HUES6 (cell line): ENCODE measurements around the gene PIK3R1.

ENCODE experiments used
- H3K27ac ChIP-seq: 2 replicates; pipeline ENCODE4 v1.7.0; 2013; ENCODE audit warnings: low read depth, mild to moderate bottlenecking, low read length, inconsistent platforms
- H3K27me3 ChIP-seq: 2 replicates; pipeline ENCODE4 v1.6.1; 2013; ENCODE audit warnings: low read length; ENCODE audit not compliant: control insufficient read depth, insufficient read depth
- H3K36me3 ChIP-seq: 2 replicates; pipeline ENCODE4 v1.6.1; 2013; ENCODE audit warnings: low read length; ENCODE audit not compliant: control insufficient read depth, insufficient read depth
- H3K4me1 ChIP-seq: 2 replicates; pipeline ENCODE4 v1.6.1; 2013; ENCODE audit warnings: low read length; ENCODE audit not compliant: control insufficient read depth, insufficient read depth
- H3K4me3 ChIP-seq: 2 replicates; pipeline ENCODE4 v1.5.1; 2013; ENCODE audit warnings: low read depth, low read length
- H3K9ac ChIP-seq: one replicate; pipeline ENCODE4 v1.6.1; 2013; ENCODE audit warnings: mild to moderate bottlenecking, low read length
- H3K9me3 ChIP-seq: 2 replicates; pipeline ENCODE4 v1.6.1; 2013; ENCODE audit warnings: low read depth, low read length; ENCODE audit not compliant: control insufficient read depth, insufficient read depth

PIK3R1 gene

GRCh38 chr5:68296895-68297294, 81.3 kb downstream of the PIK3R1 start:
- Histone ChIP-seq H3K36me3 (peaks cover 71% of the 10 kb centered on the region), H3K27ac (no peak overlapping the region), H3K9me3 (no peaks in the 10 kb centered on the region), H3K4me3 (no peak overlapping the region), H3K4me1 (no peaks in the 10 kb centered on the region), H3K9ac (no peak overlapping the region), H3K27me3 (no peaks in the 10 kb centered on the region)

- Histone ChIP-seq H3K36me3 (peaks cover 65% of the 10 kb centered on the region), H3K9ac (no peak overlapping the region), H3K27ac (no peak overlapping the region), H3K4me1 (no peaks in the 10 kb centered on the region), H3K9me3 (no peaks in the 10 kb centered on the region), H3K4me3 (no peak overlapping the region), H3K27me3 (no peaks in the 10 kb centered on the region)
These were observed 82.1 kb downstream of the PIK3R1 start for GRCh38 chr5:68297656-68298055.

DNA sequence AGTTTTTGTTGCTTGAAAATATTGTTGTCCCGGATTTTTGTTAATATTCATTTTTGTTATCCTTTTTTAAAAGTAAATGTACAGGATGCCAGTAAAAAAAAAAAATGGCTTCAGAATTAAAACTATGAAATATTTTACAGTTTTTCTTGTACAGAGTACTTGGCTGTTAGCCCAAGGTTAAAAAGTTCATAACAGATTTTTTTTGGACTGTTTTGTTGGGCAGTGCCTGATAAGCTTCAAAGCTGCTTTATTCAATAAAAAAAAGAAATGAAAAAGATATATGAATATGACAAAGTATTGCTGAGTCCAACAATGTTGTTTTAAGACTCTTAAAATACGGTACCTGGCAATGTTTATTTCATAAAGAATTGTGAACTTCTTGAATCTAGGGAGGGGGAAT, 82.9 kb downstream of the PIK3R1 start:
- Histone ChIP-seq H3K27me3 (no peaks in the 10 kb centered on the region), H3K36me3 (peaks cover 57% of the 10 kb centered on the region), H3K9ac (no peak overlapping the region), H3K27ac (no peak overlapping the region), H3K4me1 (no peaks in the 10 kb centered on the region), H3K4me3 (no peak overlapping the region), H3K9me3 (no peaks in the 10 kb centered on the region)

DNA sequence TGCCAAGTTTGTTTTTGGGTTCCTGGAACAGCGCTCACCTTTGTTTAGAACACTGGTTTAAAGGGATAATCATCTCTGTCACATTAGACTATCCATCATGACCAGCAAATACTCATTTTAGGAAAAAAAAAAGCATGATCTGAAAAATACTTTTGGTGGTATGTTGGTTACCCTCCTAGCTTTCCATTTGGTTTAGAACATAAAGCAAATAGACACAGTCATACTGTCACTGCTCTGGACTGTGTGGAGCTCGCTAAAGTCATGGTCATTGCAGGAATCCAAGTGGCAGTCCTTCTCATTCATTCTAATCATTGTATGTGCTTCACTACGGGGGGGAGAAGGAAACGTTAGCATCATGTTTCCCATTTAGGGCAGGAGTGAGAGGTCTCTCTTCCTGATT, 83.5 kb downstream of the PIK3R1 start:
- Histone ChIP-seq H3K9ac (no peak overlapping the region), H3K9me3 (no peaks in the 10 kb centered on the region), H3K36me3 (peaks cover 51% of the 10 kb centered on the region), H3K27me3 (no peaks in the 10 kb centered on the region), H3K4me1 (peaks cover 3% of the 10 kb centered on the region; the same call in 1 of the 2 replicates), H3K4me3 (no peak overlapping the region), H3K27ac (no peak overlapping the region)

DNA sequence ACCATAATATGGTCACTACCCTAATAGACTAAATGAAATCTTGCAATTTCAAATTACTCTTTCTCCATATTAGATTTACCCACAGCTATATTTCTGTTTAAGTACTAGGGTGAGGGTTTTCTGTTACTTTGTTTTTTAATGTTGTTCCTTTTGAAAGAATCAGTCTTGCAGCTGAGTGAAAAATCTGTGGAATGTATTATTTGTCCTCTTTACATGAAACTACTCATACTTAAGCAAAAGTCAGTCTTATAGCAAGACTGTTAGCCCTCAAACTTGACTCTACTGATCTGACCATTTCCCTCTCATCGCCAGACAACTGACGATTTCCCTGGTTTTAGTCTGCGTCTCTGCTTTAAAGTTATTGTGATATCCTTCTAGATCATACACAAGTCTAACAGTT, 84.0 kb downstream of the PIK3R1 start:
- no peak overlapping the region for H3K27ac ChIP-seq
- no peak overlapping the region for H3K4me3 ChIP-seq
- no peak overlapping the region for H3K9ac ChIP-seq
- no peaks in the 10 kb centered on the region for H3K27me3 ChIP-seq
- peaks cover 3% of the 10 kb centered on the region; the same call in 1 of the 2 replicates for H3K4me1 ChIP-seq
- peaks cover 46% of the 10 kb centered on the region for H3K36me3 ChIP-seq
- H3K9me3 ChIP-seq, result no peaks in the 10 kb centered on the region

DNA sequence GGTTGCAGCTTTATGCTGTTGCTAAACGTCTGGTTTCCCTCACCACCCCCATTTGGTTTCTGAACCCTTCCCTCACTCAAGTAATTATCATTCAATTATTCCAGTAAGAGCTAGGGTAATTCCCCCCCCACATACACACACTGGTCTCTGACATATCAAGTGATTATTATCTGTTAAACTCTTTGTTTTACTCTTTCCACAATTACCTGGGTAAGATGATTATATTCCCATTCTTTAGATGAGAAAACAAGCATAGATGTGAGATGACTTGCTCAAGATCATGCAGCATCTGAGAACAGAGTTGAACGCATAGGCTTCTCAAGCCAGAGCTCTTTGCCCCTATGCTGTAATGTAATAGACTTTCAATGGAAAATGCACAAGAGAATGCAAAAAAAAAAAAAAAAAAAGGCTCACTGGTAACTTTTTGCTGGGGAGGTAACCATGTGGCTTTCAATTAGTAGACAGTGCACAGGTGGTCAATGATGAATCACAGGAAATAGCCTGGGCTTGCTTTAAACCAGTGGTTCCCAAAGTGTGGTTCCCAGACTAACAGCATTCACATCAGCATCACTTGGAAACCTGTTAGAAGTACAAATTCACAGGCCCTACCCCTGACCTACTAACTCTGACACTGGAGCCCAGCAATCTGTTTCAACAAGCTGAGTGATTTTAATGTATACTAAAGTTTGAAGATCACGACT, 87.6 kb downstream of the PIK3R1 start:
- Histone ChIP-seq H3K27me3 (no peaks in the 10 kb centered on the region), H3K27ac (no peak overlapping the region), H3K4me3 (no peak overlapping the region), H3K36me3 (peaks cover 13% of the 10 kb centered on the region; the same call in 1 of the 2 replicates), H3K4me1 (peaks cover 3% of the 10 kb centered on the region; the same call in 1 of the 2 replicates), H3K9ac (no peak overlapping the region), H3K9me3 (no peaks in the 10 kb centered on the region)

- no peaks in the 10 kb centered on the region for H3K27me3 ChIP-seq
- peaks cover 3% of the 10 kb centered on the region; the same call in 1 of the 2 replicates for H3K4me1 ChIP-seq
- no peaks in the 10 kb centered on the region for H3K9me3 ChIP-seq
- H3K36me3 ChIP-seq, result peaks cover 9% of the 10 kb centered on the region; the same call in 1 of the 2 replicates
- H3K27ac ChIP-seq, result no peak overlapping the region
- H3K4me3 ChIP-seq, result no peak overlapping the region
- H3K9ac ChIP-seq, result no peak overlapping the region
These were observed 88.3 kb downstream of the PIK3R1 start for GRCh38 chr5:68303754-68304420.

DNA sequence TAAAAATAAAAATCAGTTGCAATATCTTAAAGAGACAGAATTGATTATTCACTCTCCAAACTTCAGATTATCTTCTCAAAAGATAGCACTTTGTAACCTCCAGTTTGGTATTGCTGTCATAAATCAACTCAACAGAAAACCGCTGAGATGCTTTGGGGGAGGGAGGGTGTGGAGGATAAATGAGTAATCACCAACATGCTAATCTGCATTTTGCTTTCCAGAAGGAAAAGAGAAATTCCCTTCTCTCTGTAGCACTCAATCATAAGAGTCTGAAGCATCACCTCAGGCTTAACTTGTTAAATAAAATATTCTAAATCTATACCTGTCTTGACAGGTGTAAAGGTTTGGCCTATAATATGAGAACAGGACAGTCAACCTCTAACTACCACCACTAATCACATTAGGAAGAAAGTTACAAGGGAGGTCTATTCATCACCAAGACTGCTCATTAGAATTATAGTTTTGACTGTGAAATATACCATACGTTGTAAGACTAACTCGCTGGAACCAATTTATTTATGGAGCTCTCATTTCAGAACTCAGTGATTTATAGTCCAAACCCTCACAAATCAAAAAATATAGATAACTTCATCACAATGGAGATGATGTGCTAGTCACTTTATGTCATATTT, 89.0 kb downstream of the PIK3R1 start:
- no peak overlapping the region for H3K27ac ChIP-seq
- peaks cover 3% of the 10 kb centered on the region; the same call in 1 of the 2 replicates for H3K4me1 ChIP-seq
- no peaks in the 10 kb centered on the region for H3K27me3 ChIP-seq
- H3K36me3 ChIP-seq, result peaks cover 2% of the 10 kb centered on the region; the same call in 1 of the 2 replicates
- H3K4me3 ChIP-seq, result no peak overlapping the region
- H3K9me3 ChIP-seq, result no peaks in the 10 kb centered on the region
- no peak overlapping the region for H3K9ac ChIP-seq

DNA sequence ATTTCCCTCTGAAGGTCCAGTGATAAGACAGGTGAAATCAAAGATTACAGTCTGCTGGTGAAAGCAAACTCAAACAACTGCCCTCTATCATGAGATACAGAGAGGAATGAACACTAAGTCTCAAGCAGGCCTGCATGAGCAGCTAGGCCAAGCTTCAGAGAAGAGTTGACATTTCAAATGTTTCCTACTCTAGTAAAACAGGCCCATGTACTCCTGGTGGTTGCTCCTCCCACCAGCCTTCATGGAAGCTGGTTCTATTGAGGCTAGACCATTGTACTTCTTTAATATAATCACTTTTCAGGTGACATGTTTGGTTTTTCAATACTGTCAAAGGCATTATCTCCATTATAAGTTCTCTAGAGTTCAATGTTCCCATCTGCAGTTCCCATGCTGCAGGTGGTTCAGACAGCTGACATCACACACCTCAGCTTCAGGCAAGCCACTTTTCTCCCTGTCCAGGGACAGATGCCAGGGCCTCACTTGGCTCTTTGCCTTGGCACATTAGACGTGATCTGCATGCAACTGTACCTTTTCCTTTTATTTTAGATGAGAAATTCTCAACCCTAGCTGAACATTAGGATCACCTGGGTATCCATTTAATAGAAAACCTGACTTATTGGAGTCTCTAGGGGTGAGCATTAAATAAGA, 89.8 kb downstream of the PIK3R1 start:
- Histone ChIP-seq H3K4me1 (peaks cover 3% of the 10 kb centered on the region; the same call in 1 of the 2 replicates), H3K27me3 (no peaks in the 10 kb centered on the region), H3K4me3 (no peak overlapping the region), H3K9me3 (no peaks in the 10 kb centered on the region), H3K36me3 (no peaks in the 10 kb centered on the region; the same call in 1 of the 2 replicates), H3K27ac (no peak overlapping the region), H3K9ac (no peak overlapping the region)

DNA sequence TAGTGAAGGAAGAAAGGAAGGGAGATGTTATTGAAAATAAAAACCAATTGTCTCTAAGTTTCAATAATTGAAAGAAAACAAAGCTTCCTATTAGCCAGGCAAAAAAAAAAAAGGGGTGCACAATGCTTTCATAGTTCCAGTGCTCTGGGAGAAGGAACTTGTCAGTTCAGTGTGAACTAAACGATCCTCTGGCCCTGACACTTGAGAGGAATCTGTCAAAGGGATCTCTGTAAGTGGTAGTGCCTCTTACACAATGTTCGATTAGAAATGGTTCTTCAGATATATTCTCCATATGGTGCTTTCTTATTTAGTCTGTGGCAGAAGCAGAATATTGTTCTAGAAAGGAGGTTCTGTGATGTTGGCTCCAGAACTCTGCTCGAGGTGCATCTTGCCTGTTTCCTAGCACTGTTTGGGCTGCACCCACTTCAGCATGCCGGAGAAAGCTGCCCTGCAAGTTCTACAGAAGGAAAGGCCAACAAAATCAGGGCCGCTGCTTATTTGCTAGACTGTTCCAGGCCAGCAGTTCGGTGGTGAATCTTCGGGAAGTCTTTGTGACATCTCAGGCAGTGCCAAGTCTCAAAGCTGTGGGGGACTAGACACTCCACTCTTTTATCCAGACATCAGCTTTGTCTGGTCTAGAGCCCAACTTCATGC, 90.9 kb downstream of the PIK3R1 start:
- Histone ChIP-seq H3K4me1 (peaks cover 3% of the 10 kb centered on the region; the same call in 1 of the 2 replicates), H3K27ac (no peak overlapping the region), H3K27me3 (no peaks in the 10 kb centered on the region), H3K36me3 (no peaks in the 10 kb centered on the region), H3K9ac (no peak overlapping the region), H3K9me3 (no peaks in the 10 kb centered on the region), H3K4me3 (no peak overlapping the region)
